HG02798 (cell line): ENCODE measurements around the gene CACNA2D2.
A peak's percentile ranks its signal among the peaks of the same experiment; 100 is the strongest.

ENCODE experiments used
- ATAC-seq: cut with Tn5 transposase; IDR thresholded peaks from one replicate; pipeline ENCODE4 v1.9.1; 2021; ENCODE audit warnings: mild to moderate bottlenecking; ENCODE audit not compliant: unreplicated experiment, poor library complexity

The CACNA2D2 gene

DNA sequence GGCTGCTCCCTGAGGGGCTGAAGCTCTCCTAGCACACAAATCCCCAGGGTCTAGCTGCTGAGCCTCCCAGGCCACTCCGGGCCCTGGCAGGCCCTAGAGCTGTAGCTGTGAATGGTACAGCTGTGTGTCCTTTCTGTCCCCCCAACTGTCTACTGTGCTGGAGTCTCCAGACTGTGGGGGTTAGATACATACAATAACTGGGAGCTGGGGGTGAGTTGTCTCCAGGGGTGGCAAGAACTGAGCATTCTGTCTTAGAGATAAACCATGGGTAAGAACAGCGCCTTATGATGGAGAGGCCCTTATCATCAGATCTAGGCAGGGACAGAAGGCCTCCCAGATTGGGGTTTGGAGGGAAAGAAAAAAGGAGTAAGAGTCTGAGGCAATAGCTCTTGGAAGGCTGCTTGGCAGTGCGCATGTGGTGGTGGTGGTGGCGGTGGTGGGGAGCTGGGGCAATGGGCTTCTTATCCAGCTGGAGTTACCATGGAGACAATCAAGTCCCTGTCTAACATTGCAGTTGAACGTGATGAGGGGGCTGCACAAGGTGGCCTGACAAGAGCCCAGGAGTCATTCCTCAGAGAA is 149.2 kb downstream of the CACNA2D2 start:
- ATAC-seq, result no peak

DNA sequence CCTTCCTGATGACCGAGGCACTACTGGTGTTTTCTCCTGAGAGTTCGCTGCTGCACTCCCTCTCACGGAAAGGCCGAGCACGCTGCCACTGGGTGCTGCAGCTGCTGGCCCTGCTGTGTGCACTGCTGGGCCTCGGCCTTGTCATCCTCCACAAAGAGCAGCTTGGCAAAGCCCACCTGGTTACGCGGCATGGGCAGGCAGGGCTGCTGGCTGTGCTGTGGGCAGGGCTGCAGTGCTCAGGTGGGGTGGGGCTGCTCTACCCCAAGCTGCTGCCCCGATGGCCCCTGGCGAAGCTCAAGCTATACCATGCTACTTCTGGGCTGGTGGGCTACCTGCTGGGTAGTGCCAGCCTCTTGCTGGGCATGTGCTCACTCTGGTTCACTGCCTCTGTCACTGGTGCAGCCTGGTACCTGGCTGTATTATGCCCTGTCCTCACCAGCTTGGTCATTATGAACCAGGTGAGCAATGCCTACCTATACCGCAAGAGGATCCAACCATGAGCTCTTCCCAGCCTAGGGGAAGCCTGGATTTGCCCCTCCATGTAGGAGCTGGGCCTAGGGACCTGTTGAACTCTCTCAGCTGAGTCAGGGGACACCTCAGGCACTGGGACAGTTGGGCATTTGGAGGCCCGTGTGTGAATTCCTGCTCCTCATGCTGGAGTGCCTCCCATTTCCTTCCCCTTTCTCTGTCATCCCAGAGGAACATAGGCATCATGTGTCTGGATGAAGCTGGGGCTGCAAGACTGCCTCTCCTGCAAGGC is 150.0 kb downstream of the CACNA2D2 start:
- no peak for ATAC-seq

DNA sequence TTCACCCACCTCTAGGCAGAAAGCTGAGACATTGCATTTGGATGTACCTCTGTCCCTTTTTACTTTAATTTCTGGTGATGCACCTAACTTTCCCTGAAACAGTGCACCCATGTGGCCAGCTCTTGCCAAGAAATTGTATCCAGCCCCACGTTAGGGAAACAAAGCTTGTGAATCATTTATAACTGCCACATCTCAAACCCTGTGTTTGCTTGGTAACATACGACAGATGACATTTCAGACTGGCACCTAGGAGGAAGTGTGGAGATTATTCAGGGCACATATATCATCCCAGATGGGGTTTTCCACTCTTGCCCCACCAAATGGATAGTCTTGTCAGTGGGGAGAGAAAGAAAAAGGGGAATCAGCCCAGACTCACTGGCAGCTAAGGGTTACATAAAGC is 150.7 kb downstream of the CACNA2D2 start:
- no peak for ATAC-seq

DNA sequence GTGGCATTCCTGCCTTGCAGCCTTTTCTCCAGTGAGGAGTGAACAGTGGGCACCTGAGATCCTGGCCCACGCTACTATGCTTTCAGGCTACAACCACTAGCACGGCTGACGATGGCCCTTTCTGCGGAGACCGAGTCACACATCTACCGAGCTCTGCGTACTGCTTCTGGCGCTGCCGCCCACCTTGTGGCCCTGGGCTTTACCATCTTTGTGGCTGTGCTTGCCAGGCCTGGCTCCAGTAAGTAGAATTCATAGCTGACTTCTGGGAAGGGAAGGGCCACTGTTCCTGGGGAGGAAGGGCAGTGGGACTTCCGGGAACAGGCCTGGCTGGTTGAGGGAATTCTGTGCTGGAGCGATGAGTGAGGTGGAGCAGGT is 152.1 kb downstream of the CACNA2D2 start:
- ATAC-seq, result no peak

DNA sequence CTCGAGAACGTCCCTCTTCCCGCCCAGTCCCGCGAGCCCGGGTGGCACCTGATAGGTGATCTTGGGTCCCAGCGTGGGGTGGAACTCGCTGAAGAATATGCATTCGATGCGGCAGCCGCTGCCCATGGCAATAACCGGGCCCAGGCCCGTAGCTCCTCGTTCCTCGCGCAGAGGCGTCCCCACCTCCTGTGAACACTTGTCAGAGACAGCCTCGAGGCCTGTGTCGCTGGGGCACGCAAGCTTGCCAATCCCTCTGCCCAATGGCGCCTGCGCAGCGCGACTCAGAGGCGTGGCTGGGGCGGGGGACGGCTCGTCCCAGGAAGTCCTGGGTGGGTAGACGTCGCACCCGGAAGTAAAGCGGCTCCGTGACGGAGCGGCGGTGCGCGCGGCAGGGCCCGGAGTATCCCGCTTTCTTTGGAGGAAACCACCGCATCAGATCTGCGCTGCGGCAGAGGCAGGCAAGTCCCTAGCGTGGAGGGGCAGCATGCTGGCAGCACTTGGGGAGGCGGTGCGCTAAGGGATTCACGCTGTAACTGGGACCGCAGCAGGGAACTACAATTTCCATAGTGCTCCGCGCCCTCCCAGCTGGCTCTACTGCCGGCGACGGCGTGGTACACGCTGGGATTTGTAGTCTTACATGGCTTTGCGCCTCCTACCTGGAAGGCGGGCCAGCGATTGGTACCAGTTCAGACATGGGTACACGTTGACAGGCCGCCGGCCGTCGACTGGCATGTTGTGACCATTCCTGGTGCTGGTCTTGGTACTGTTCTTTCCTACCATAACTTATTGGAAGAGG is 152.7 kb downstream of the CACNA2D2 start, which contains the start of the genes CYB561D2 and NPRL2:
Gene CYB561D2, plus strand, starts transcription at position 336 of the 796 bp plus-strand sequence. CDS start 572 bp downstream, outside the sequence.
Gene NPRL2, minus strand, starts transcription at position 249 of the 796 bp plus-strand sequence. Its CDS starts 123 bp downstream, at position 126.
- peak; percentile 86 for ATAC-seq

DNA sequence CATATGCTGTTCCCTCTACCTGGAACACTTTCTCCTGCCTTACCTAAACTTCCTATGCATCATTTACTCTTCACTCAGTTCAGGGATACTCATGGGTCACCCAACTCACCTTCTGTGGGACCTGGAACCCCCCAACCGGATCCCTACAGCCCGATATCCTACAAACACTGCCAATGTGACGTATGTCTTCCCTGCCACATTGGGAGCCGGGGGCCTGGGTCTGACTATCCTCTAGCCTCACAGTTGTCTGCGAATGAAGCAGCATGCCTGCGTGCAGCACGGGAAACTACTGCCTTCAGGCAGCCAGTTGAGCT is 153.3 kb downstream of the CACNA2D2 start:
- no peak for ATAC-seq

DNA sequence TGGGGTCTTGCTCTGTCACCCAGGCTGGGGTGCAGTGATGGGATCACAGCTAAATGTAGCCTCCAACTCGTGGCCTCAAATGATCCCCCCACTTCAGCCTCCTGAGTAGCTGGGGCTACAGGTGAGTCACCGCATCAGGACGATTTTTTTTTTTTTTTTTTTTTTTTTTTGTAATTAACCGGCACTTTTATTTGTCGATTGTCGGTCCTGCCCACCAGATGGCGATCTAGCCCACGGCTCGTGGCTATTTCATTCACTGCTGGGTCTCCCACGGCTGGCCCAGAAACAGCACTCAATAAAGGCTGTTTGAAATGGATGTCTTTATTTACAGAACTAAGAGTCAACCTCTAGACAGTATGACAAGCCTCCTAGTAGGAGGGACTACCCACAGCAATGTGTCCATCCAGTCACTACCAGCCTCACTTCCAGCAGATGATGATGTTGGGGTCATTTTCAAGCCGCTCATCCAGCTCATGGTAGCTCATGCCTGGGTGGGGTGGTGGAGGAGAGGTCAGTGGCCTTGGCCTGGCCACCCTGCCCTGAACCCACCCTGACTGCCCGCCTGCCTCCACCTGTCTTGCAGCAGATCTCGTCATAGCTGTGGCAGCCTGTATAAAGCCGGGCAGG is 156.1 kb downstream of the CACNA2D2 start:
- ATAC-seq, result no peak

DNA sequence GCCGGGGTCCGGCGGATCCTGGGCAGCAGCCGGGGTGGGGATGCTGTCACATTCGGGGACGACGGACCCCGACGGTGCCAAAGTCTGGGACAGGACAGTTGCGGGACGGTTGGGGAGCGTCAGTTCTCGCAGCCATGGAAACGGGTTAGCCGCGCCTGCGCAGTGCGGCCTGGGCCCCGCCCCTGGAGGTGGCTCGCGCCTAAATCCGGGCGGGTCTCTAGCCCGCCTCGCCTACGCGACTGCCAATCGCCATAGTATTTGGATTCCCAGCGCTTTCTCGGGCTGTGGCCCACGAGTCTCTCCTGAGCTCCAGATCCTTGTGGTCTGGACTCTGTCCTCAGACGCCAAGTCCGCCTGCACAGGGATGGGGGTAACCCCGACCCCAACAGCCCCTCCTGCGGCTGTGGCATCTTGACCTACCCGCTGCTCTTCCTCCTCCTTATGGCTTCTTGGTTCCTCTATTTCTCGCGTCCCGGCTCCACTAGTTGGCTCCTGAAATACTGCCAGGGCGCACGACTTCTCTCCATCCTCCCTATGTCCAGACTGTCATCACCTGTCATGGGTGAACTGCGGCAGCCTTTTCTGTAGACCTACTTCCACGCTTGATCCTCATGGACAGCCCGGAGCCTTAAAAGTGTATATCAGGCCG is 157.7 kb downstream of the CACNA2D2 start, which contains the start of gene ZMYND10:
Gene ZMYND10, minus strand, starts transcription at position 147 of the 649 bp plus-strand sequence. CDS start 153 bp downstream, outside the sequence.
- no peak for ATAC-seq

DNA sequence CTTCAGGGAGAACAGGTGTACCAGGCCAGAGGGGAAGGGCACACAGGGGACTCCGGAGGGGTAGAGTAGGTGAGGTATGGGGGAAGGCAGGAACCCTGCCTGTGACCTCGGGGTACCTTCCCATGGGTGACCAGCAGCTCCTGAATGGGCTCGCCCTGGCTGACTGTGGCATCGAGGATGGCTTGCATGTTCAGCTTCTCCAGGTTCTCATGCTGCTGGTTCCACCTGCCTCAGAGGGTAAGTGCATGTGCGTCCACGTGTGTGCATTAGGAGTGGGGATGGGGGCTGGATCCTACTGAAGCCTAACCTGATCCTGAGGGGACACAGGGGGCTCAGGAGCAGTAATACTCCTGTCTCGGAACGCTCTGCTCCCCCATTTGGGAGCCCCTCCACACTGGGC is 158.4 kb downstream of the CACNA2D2 start:
- ATAC-seq, result no peak

DNA sequence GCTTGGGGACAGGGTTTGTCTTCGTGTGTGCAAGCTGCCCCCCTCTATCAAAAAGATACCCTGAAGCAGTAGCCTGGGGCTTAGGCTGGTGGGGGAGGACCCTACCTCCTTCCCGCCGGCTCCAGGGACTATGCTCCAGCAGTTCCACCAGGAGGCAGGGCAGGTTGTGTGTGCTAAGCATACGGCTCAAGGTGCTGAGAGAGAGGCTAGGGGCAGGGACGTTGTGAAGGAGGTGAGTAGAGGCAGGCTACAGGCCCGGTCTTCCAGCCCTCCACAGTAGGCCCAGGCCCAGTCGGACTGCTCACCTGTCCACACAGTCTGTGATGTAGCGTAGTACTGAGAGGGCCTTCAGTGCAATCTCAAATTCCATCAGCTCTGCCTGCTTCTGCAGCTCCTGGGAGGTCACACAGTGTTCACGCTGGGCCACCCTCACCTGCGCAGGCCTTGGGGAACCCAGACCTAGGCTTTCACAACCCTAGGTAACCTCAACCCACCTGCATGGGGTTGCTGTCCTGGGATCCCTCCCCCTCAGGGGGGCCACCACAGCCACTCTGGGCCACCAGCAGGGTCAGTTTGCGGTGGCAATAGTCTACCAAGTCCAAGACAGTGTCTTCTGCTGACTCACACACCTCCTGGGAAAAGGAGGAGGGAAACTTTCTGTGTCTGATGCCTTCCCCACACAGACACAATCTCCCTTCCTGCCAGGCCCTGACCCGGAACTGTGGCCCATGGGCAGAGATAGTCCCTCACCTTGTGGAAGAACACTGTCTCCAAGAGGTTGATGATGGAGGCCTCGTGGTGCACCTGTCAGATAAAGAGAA is 160.4 kb downstream of the CACNA2D2 start:
- no peak for ATAC-seq

DNA sequence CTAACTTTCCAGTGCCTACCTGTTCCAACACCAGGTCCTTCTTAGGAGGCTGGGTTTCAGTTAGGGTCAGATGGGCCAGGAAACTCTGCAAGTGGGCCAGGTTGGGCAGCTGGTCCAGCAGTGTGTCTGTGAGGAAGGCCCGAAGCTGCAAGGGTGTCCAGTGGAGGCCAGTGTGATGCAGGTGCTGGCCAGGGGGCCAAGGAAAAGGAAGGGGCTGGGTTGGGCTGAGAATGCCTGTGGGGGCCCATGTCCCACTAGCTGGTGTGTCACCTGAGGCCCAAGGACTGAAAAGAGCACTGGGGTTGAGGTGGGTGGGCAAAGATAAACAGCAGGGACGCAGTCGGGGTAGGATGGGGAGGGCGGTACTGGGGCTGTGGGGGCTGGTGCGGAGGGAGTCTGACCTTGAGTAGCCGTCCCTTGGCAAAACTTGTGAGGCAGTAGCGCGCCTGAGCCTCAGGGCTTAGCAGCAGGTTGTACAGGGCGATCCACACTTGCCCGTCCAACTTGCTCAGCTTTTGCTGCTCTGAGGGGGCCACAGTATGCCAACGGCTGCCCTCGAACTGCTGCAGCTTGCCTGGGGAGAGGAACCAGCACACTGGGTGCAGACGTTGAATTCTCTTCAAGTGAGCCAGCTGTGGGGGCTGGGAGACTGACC is 161.3 kb downstream of the CACNA2D2 start:
- no peak for ATAC-seq

DNA sequence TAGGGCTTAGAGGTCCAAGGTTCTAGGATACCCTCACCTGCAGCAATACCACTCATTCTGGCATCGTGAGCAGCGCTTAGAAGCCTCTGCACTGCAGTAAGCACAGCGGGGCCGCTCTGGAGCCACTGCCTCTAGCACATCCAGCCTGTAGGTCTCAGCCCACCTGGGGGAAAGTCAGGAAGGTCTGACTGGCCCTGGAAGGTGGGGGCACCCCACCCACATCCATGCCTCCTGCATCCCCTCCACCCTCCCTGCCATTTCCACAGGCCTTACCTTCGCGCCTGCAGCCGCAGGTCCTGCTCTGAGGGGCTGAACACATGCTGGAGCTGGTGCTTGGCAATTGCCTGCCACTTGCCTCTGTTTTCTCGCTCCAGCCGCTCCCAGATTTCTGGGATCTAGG is 161.9 kb downstream of the CACNA2D2 start:
- no peak for ATAC-seq

DNA sequence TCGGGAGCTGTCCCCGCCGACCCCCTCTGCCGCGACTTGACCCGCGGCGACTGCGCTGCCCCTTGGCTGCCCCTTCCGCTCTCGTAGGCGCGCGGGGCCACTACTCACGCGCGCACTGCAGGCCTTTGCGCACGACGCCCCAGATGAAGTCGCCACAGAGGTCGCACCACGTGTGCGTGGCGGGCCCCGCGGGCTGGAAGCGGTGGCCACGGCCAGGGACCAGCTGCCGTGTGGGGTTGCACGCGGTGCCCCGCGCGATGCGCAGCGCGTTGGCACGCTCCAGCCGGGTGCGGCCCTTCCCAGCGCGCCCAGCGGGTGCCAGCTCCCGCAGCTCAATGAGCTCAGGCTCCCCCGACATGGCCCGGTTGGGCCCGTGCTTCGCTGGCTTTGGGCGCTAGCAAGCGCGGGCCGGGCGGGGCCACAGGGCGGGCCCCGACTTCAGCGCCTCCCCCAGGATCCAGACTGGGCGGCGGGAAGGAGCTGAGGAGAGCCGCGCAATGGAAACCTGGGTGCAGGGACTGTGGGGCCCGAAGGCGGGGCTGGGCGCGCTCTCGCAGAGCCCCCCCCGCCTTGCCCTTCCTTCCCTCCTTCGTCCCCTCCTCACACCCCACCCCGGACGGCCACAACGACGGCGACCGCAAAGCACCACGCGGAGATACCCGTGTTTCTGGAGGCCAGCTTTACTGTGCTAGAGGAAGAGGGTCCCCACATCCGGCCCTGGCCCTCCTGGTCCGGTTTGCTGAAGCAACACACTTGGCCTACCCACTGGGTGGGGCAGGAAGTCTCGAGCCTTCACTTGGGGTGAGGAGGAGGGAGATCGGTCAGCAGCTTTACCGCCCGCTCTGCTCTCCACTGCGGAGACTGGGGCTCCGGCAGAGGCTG is 162.7 kb downstream of the CACNA2D2 start, which contains the start of gene RASSF1:
Gene RASSF1, minus strand, starts transcription at position 389 of the 882 bp plus-strand sequence. Its CDS starts 31 bp downstream, at position 358.
- ATAC-seq, result no peak

DNA sequence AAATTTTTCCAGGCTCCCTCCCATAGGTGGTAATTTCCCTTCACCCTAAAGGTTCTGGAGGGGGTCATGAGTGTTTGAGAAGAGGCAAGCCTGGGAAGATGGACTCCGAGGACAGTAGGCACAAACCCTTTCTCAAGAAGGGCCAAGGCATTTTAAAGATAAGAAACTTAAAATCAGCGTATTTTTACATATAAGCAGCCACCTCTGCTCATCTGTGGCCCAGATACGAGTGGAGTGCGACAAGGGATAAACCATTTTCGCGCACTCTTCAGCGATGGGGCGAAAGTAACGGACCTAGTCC is 163.3 kb downstream of the CACNA2D2 start:
- no peak for ATAC-seq

DNA sequence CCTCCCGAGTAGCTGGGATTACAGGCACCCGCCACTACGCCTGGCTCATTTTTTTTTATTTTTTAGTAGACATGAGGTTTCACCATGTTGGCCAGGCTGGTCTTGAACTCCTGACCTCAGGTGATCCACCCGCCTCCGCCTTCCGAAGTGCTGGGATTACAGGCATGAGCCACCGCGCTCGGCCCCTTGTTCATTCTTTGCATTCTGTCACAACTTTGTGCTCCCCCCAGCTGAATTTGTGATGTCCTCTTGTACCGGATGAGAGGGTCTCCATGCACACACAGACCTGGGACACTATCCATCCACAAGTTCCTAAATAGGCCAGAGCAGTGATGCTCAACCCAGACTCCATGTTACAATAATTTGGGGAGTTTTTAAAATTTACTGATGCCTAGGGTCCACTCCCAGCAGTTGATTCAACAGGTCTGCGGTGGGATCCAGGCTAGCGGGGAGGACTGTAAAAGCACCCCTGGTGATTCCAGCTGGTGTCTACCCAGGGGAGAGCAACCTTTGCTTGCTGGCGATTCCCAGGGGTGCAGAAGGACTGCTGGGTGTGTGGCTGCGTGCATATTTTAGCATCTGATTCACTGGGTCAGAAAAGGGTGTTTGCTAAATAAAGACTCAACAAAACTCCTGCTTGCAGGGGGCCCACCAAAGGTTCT is 163.8 kb downstream of the CACNA2D2 start:
- ATAC-seq, result no peak

DNA sequence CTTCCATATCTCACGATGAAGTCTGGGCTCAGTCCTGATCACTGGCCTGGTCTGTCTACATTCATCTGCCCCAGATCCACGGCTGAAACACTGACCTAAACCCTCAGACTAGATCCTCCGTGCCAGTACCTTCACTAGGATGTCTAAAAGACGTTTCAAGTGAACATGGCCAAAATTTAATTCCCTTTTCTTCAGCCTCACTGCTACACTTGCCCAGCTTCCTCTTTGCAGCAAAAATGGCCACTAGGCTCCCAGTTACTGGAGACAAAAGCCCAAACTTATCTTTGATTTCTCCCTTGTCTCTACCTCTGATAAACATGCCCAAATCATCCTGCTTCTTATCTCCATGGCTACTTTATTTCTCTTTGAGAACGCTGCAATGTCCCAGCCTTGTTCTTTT is 164.5 kb downstream of the CACNA2D2 start:
- ATAC-seq, result no peak

DNA sequence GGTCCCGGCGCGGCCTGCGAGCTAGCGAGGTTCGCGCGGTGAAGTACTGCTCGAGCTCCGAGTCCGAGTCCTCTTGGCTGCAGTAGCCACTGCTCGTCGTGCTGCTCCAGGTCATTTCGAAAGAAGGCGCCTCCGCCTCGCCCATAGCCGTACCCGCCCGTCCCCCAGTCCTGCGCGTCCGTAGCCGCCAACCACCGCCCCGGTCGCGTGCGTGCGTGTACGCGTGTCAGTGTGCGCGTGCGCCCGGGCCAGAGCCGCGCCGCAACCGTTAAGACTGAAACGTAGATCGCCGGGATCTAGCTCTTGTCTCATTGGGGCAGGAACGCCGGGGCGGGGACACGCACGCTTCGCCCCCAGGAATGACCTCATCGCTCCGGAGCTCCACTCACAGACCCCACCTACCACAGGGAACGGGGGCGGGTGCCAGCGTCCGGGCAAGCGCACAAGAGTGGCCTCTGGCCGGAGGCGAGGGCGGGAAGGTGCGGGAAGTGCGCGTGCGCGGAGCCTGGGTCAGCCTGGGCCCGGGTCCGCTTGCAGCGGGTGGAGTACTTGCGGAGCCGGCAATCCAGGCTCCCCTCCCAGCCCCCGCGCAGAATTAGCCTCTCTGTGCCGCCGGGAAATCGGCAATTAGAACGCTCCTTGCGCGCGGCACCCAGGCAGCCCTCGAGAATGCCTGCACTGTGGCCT is 166.1 kb downstream of the CACNA2D2 start:
- peak; percentile 87 for ATAC-seq
